ENCODE results near the gene AGXT. TPM values are rescaled to one million over a fixed set of nuclear protein-coding genes. Genes with fewer than 3 reads are reported as not detected.

Gene AGXT
- total and polyA plus RNA-seq, 2 of the 8 experiments (the other 6 are each of a cell fraction or from before 2014, with no cell fraction given): 0.03 TPM; not detected in 1

DNA sequence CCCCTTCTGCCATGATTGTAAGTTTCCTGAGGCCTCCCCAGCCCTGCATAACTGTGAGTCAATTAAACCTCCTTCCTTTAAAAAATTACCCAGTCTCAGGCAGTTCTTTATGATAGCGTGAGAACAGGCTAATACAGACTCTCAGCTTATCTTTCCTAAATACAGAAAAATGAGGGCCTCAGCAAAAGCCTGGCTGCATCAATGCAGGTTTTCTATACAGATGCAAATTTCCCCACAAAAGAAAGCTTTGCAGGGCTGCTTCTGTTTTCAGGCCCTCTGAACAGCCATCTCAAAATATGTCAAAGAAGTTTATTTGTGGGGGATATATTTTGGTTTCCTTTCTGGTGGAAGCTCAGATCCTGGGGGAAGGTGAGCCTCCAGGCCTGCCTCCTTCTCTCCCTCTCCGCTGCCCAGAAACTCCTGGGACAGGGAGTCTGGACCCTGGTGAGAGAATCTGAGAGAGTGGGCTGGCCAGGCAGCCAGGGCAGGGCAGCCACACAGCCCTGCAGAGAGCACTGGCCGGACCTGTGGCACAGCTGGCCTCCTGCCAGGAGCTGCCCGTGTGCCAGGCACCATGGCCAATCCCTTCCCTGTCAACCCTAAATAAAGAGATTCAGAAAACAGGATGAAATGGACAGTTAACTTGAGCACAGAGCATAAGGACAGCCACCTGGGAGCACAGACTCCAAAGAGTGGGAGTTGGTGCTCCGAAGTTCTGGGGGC is 21.6 kb upstream of the AGXT start (continued):
- TF ChIP-seq, protein P1, sequence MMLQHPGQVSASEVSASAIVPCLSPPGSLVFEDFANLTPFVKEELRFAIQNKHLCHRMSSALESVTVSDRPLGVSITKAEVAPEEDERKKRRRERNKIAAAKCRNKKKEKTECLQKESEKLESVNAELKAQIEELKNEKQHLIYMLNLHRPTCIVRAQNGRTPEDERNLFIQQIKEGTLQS (IDR thresholded peaks at IDR 0.05; ENCODE audit: insufficient read depth, low read depth, low read length): no peak
- TF ChIP-seq BCL11A (IDR thresholded peaks at IDR 0.05; ENCODE audit: low read depth in 2 of 2, low read length in 2 of 2): no peak
- no peak for TF ChIP-seq CBX8 (IDR thresholded peaks at IDR 0.05; ENCODE audit: borderline replicate concordance, low read depth, low read length)
- TF ChIP-seq KDM4A (IDR thresholded peaks at IDR 0.05; ENCODE audit: low read depth, low read length, severe bottlenecking): no peak
- no peak for TF ChIP-seq CHD1 (IDR thresholded peaks at IDR 0.05; ENCODE audit: low read depth, low read length)
- no peak for TF ChIP-seq GTF2F1 (IDR thresholded peaks at IDR 0.05; ENCODE audit: borderline replicate concordance, low read depth, low read length)
- TF ChIP-seq POLR2A (IDR thresholded peaks at IDR 0.05; ENCODE audit: control extremely low read depth in 1 of 2, low read depth in 2 of 2, low read length in 2 of 2): no peak
- no peak for TF ChIP-seq RBBP5 (IDR thresholded peaks at IDR 0.05; ENCODE audit: borderline replicate concordance, low read depth, low read length)
- TF ChIP-seq, protein P2, sequence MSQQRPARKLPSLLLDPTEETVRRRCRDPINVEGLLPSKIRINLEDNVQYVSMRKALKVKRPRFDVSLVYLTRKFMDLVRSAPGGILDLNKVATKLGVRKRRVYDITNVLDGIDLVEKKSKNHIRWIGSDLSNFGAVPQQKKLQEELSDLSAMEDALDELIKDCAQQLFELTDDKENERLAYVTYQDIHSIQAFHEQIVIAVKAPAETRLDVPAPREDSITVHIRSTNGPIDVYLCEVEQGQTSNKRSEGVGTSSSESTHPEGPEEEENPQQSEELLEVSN (IDR thresholded peaks at IDR 0.05): no peak

Data from H1 (cell line).